ENCODE measurements around the gene CACUL1.
"Not testable (repeated sequence)": the region's sequence is repeated elsewhere in the genome, so short reads cannot be mapped to it uniquely, and the experiment has no call there.

Gene CACUL1

DNA sequence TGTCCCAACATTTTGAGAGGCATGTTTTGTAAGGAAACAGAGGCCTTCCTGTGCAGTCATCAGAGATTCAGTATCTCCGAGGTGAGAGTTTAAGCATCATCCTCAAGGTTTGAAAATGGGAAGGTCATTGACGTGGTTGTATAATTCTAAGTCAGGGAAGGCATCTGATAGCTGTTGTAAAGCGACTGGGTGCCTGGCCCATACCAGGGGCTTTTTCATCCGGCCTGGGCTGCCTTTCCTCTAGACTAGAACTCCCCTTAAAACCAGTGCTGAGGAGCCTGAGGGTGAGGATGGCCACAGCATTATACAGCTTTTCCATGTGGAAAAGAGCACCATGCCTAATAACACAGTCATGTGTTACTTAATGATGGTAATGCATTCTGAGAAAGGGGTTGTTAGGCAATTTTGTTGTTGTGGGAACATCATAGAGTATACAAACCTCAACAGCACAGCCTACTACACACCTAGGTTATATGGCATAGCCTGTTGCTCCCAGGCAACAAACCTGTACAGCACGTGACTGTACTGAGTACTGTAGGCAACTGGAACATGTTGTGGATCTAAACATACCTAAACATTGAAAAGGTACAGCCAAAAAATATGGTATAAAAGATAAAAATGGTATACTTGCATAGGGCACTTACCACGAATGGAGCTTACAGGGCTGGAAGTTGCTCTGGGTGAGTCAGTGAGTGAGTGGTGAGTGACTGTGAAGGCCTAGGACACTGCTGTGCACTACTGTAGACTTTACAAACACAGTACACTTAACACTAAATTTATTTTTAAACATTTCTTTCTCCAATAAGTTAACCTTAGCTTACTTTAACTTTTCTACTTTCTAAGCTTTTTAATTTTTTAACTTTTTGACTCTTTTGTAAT lies 13.5 kb upstream of the CACUL1 start:
- DNase-seq (ENCODE audit: low read depth in 2 of 2), result no peak

DNA sequence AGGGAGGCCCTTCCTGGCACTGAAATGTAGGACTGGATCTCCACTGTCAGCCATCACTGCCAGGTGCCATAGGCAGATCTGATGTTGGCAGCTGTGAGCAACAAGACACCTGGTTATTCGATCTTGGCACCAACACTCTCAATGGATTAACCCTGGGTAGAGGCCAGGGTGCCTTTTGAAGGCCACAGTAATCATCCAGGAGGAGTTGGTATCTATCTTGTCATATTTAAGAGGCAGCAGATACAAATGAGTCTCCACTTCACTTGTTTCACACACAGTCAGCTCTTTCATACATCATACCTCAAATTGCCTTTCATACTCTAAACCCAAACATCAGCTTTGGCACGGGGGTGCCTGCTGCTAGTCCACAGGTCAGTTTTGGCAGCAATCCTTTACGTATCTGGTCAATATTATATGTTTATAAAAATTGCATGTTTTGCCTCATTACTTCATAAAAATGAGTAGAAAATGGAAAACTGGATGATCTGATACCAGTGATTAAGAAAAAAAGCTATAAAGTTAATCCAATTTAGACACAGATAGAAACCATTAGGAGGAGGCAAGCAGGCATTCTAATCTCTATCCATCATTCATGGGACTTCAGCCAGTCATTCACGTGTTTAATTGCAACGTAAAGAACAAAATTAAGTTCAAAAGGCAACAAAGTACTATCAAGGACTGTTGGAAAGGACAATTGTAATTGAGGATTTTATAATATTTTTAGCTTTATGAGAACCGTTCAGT lies 12.7 kb upstream of the CACUL1 start:
- no peak for DNase-seq (ENCODE audit: low read depth in 2 of 2)

DNA sequence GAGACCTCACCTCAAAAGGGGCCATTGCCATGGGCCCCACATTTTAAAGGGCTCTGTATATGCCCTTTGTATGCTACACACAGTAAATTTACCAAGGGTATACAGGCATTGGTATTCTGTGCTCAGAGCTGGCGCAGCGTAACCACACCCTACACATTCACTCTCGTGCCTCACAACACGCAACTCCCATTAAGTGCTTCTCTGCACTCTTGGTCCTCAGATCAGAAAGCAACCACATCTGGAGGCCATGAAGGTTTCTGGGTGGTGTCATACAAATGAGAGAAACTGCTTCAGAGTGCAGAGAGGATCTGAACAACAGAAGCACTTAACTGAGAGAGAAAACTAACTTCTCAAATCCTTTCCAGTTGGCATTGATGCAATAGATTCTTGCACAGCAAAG lies 9.4 kb upstream of the CACUL1 start:
- no peak for DNase-seq (ENCODE audit: low read depth in 2 of 2)

DNA sequence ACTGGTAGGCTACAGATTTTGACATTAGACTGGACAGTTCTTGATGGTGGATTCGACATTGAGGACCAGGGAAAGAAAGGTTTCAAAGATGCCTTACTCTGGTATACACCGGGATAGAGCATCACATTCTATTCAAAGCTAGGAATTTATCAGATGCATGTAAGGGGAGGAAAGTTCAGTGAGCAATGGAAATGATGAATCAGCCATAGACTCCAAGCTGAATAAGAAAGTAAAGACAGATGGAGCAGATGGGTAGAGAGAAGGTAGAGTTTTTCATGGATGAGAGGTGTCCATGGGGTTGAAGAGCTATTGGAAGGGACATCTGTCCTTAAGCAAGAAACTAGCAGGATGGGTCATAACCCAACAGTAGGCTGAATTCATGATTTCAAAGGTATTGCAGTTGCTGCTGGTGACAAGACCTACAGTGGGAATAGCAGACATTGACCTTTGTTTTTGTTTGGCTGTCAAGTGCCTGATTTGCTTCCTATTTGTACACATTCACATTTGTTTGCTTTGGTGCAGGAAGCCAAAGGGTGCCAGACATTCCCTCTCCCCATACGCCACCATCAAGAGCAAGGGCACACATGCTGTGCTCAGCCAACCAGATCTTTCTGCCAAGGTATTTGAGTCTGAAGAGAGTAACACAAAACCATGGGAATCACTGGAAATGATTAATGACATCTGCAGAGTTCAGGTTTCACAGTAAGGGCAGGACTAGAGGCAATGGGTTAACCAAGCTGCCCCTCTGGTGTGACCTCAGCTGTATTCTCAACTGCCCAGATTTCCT lies 8.6 kb upstream of the CACUL1 start:
- DNase-seq (ENCODE audit: low read depth in 2 of 2), result no peak

DNA sequence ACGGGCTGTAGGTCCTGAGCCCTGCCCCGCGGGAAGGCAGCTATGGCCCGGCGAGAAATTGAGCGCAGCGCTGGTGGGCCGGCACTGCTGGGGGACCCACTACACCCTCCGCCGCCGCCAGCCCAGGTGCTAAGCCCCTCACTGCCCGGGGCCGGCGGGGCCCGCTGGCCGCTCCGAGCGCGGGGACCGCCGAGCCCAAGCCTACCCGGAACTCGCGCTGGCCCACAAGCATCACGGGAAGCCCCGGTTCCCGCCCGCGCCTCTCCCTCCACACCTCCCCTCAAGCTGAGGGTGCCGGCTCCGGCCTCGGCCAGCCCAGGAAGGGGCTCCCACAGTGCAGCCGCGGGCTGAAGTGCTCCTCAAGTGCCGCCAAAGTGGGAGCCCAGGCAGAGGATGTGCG lies 5.5 kb upstream of the CACUL1 start:
- no peak for DNase-seq (ENCODE audit: low read depth in 2 of 2)

DNA sequence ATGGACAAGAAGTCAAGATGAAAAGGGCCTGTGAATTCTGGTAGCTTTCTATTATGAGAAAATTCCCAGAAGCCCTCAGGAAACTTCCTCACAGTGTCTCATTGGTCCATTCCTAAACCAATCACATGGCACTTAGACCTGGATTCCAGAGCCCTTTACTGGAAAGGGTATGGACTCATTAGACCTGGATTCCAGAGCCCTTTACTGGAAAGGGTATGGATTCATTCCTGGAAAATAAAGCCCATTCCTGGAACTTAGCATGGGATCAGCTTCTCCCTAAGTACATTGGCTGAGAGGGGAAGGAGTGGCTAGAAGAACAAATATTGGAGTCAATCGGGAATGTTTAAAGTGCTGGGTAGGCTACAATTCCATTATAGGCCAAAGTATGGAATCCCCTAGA lies 3.7 kb upstream of the CACUL1 start:
- no peak for DNase-seq (ENCODE audit: low read depth in 2 of 2)

DNA sequence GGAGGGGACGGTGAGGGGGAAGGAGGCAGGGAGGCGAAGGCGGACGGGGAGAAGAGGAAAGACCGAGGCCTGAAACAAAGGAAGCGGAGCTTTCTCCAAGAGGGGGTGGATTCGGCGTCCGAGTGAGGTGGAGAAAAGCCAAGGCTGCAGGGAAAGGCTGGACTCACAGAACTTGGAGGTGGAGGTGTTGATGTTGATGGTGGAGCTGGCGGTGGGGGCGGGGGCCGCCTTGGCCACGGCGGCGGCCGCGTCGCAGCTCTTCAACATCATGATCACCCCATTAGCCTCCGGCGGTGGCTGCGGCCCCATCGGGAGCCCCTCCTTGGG lies 578 bp downstream of the CACUL1 start:
- DNase-seq (ENCODE audit: low read depth in 2 of 2), result peak in 1 of 2 donors; percentile 11

DNA sequence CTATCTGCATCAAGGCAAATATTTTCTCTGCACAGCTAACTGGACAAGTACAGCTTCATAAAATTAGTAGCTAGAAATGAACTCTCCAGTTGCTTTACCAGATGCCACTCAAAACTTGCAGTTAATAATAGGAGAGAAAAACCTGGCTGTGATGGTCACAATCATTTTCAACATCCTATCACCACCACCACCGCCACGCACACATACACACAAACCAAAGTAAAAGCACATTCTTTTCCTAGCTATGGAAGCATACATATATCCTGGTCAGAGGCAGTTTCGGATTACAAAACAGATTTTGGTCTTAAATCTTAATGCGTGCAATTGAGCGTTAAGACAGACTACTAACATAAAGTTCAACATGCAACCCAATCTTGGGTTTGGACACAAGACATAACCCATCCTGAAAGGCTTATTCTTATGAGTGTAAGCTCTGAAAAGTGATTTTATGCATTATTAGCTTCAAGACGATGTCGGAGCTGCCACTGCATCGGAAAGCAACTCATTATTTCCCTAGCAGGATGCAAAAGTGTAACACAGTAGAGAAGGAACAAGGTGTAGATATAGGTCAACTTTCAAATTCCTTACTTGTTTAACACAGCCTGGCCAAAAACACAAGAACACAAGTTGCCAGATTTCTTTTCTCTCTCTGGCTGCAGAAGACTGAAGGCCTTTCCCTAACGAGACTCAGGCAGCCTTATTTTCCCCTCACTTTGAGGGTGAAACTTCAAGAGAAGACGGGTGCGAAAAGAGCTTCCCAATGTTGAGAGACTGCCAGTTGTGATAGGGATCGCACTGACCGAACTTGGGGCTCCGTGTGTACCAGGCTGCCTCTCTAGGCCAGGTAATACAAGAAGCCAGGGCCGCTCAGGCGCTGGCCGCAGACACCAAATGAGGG lies 1.2 kb downstream of the CACUL1 start:
- DNase-seq (ENCODE audit: low read depth in 2 of 2), result no peak

DNA sequence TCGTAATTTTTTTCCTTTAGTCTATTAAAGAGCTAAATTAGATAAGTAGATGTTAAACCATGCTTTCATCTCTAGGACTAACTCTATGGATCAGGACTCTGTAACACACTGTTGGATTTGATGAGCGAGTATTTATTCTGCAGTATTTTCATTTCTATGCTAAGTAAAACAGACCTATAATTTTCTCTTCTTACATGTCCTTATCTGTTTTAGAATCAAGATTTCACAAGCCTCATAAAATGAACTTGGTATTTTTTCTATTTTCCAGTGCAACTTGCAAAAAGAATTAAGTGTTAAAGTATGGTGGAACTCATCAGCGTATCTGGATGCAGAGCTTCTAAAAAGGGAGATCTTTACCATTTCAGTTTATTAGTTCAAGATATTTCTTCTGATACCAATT lies 2.4 kb downstream of the CACUL1 start:
- DNase-seq (ENCODE audit: low read depth in 2 of 2), result no peak

DNA sequence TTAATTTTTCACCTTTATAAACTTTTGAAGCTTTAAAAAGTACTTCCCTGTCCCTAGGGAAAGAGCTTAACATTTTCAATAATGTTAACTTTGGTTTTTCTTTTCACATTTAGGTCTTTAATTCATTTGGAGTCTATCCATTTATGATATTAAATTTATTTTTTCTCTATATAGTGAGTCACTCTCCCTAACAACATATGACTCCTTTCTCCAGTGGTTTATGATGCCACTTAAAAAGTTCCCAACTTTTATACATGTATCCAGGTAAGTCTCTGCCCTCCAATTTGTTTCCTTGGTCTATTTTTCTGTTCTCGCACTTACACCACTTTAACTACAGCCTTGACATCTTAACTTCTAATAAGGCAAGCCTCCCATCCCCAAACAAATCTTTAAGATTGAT lies 3.5 kb downstream of the CACUL1 start:
- DNase-seq (ENCODE audit: low read depth in 2 of 2), result no peak

DNA sequence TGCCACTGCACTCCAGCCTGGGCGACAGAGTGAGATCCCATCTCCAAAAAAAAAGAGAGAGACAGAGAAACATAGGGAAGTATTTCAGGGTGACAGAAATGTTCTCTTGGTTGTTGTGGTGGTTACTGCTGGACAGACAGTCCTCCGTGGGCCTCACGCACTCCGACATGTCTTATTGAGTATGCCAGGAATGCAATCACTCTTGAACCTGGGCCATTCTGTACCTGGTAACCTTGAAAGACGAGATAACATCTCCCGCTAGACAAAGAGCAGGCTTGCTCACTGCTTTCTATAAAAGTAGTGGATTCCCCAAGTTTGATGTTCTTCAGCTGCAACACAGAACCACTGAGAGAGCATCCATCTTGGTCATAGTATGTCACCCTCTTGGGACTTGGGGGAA lies 6.7 kb downstream of the CACUL1 start:
- no peak for DNase-seq (ENCODE audit: low read depth in 2 of 2)

DNA sequence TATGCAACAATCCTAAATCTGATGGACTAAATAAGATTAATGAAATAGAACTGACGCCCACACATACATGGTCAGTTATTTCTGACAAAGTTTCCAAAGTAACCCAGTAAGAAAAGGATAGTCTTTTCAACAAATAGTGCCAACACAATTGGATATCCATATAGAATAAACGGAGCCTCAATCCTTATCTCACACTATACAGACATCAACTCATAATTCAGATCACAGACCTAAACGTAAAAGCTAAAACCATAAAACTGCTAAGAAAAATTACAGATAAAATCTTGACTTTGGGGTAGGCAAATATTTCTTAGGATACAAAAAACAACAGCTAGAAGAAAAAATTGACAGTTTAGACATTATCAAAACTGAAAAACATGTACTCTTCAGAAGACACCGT lies 8.5 kb downstream of the CACUL1 start:
- DNase-seq (ENCODE audit: low read depth in 2 of 2), result no peak

DNA sequence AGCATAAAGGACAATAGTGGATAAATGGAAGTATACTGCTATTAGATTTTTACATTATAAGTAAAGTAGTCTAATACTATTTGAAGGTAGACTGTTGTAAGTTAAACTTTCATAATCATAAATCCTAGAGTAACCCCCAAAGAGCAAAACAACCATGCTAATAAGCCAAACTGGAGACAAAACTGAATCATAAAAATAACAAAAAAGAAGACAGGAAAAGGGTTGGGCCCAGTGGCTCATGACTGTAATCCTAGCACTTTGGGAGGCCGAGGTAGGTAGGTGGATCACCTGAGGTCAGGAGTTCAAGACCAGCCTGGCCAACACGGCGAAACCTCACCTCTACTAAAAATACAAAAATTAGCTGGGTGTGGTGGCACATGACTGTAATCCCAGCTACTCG lies 9.7 kb downstream of the CACUL1 start:
- DNase-seq (ENCODE audit: low read depth in 2 of 2), result no peak

DNA sequence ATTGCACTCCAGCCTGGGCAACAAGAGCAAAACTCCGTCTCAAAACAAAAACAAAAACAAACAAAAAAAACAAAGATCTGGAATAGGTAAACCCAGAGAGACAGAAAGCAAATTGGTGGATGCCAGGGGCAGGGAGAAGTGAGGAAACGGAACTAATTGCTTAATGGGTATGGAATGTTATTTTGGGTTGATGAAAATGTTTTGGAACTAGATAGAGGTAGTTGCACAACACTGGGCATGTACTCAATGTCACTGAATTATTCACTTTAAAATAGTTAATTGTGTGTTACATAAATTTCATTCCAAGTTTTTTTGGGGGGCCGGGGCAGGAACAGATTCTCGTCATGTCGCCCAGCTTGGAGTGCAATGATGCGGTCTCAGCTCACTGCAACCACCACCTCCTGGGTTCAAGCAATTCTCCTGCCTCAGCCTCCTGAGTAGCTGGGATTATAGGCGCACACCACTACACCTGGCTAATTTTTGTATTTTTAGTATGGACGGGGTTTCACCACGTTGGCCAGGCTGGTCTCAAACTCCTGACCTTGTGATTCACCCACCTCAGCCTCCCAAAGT lies 10.3 kb downstream of the CACUL1 start:
- not testable (repeated sequence) for DNase-seq (ENCODE audit: low read depth in 2 of 2)

DNA sequence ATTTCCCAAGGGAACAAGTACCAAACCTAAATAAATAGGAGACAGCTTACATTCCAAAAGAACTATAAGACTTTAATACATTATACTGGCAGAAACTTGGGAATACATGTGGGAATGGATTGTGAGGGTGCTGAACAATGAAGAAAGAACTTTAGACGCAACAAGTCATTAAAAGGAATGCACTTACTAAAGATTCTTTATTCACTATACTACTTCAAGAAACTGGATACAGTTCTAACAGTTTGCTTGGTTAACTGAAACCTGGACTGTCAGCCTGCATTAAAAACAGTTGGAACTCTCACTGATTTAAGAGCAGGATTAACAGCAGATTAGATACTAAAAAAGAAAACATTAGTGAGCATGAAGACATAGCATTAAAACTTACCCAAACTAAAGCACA lies 12.0 kb downstream of the CACUL1 start:
- DNase-seq (ENCODE audit: low read depth in 2 of 2), result no peak

DNA sequence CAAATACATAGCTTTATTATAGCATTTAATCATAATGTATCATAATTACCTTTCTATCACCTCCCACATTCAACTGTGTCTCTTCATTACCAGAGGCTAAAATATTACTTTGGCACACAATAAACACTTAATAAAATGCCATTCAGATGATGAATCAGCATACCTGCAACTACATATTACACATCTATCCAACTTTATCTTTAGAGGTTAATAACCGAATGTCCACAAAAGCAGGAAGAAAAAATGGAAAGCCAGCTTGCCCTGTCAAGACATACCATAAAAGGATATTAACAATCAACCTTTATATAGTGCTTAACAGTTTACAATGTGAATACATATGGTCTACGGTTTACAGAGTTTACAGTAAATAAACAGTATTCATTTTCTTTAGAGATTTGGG lies 12.7 kb downstream of the CACUL1 start:
- DNase-seq (ENCODE audit: low read depth in 2 of 2), result no peak

DNA sequence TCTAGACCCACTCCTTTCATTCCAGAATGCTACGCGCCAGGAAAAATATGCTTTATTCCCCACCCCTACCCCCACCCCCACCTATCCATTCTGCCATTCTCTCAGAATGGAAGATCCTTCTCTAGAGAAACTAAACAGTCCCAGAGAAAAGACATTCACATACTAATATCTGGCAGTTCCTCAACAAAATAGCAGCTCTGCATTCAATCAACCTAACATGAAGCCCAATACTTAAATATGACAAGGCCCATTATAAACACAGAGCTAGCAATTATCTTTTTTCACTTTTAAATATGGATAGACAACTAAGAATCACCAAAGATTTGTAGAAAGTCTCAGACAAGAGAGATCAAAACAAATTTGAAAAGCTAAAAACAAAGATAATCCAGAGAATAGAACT lies 16.4 kb downstream of the CACUL1 start:
- DNase-seq (ENCODE audit: low read depth in 2 of 2), result no peak

DNA sequence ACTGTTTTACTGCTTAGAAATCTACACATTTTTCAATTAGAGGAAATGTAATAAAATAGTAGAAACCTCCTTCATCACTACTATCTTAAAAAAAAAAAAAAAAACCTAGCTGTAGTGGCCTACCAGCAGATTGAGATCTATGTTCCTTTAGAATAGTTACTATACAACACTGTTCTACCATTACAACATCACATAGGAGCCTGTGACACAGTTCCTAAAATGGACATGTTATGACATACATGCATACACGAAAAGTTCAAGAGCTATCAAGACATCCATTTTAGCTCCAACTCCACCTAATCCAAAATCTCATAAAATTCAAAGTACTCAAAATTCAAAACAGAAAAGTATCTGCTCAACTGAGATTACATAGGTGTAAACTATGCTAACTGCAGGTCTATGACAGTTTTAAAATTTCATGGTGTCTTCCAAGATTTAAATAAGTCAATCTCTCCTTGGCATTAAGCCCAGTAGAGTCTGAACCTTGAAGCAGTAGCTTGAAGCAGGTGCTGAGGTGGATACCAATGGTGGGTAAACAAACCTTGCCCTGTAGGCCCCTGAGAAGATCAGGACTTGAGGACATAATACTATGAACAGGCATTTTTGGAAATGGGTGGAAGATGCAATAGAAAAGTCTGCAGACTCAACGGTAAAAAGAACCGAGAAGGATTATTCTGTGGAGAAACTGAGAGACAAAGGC lies 17.0 kb downstream of the CACUL1 start:
- no peak for DNase-seq (ENCODE audit: low read depth in 2 of 2)

DNA sequence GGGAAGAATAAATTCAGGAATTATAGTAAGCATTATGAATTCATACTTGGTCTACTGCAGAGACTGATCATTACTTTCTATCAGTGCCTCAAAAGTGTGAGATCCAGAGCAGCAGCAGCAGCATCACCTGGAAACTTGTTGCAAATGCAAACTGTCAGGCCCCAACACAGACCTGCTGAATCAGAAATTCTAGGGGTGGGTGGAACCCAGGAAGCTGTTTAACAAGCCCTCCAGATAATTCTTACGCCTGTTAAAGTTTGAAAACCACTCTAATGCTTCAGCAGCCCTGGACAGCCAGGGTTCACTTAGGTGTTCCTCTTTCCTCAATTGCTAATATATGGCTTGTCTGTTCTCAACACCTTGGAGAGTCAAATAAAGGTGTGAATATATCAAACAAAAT lies 19.5 kb downstream of the CACUL1 start:
- no peak for DNase-seq (ENCODE audit: low read depth in 2 of 2)

DNA sequence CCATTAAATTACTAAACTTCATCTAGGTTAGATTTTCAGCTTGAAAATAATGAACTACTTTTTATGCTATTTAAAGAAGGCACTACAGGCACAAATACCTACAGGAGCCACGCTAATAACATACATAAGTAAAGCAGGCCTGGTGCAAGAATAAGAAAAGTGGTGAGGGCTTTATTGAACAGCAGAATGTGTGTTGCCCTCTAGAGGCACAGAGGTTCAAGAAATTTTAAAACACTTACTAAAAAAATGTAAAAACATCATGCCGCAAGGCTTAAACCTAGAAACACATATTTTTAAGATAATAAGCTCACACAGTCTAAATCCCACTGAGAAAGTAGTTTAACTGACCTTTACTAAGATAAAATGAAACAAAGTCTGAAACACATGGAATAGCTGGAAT lies 20.3 kb downstream of the CACUL1 start:
- no peak for DNase-seq (ENCODE audit: low read depth in 2 of 2)

All from stimulated activated CD4-positive, alpha-beta T cell treated with anti-CD3 and anti-CD28 coated beads, Interleukin-1b, Interleukin-23, amount 100 ng/mL, for 1 hour (primary cell).